Stomach (tissue), 9 donors: Measurements from ENCODE around the gene TGM3. TPM values are rescaled to one million over a fixed set of nuclear protein-coding genes. Genes with fewer than 3 reads are reported as not detected.

Source experiments
- DNase-seq, 2 donors: peaks; one replicate each; pipeline versions ENCODE4 v3.0.0 to v3.0.0-alpha.2; 2013 to 2019
- H3K27ac ChIP-seq, 5 donors: fragments of 200-600 bp in 4 of 5; sonication (generic) in 4 of 5; one replicate each; pipeline ENCODE4 v1.5.1; 2013 to 2019; ENCODE audit warnings: mild to moderate bottlenecking in 1 of 5, moderate library complexity in 1 of 5
- H3K27me3 ChIP-seq, 3 donors: fragments of 200-600 bp; sonication (generic); one replicate each; pipeline ENCODE4 v1.5.1; 2017 to 2019; ENCODE audit warnings: mixed run types in 1 of 3
- H3K36me3 ChIP-seq, 4 donors: fragments of 200-600 bp; sonication (generic); 1 replicate in 3 of 4; 2 replicates in 1 of 4; pipeline ENCODE4 v1.5.1; 2016 to 2019
- H3K4me1 ChIP-seq, 4 donors: fragments of 200-600 bp; sonication (generic); one replicate each; pipeline ENCODE4 v1.5.1; 2016 to 2019
- H3K4me3 ChIP-seq, 4 donors: fragments of 200-600 bp; sonication (generic) in 3 of 4; one replicate each; pipeline ENCODE4 v1.5.1; 2016 to 2019; ENCODE audit warnings: mild to moderate bottlenecking in 1 of 4
- H3K9me3 ChIP-seq, 4 donors: fragments of 200-600 bp; sonication (generic); one replicate each; pipeline ENCODE4 v1.5.1; 2016 to 2019
- EP300 ChIP-seq: sonication (generic); formaldehyde crosslinking; IDR thresholded peaks from one replicate; pipeline ENCODE4 v1.6.1; 2017; ENCODE audit warnings: antibody characterized with exemption
- POLR2A ChIP-seq, 4 donors: fragments of 450-650 bp; IDR thresholded peaks; one replicate each; pipeline ENCODE4 v1.6.1; 2016; ENCODE audit warnings: antibody characterized with exemption in 4 of 4, control low read depth in 2 of 4, mild to moderate bottlenecking in 1 of 4, moderate library complexity in 1 of 4
- POLR2AphosphoS5 ChIP-seq, 3 donors: sonication (generic); formaldehyde crosslinking; IDR thresholded peaks; one replicate each; pipeline ENCODE4 v1.6.1; 2016; ENCODE audit warnings: antibody characterized with exemption in 3 of 3
- WGBS, 5 donors: extraction: QIAGEN DNeasy Blood & Tissue Kit in 3 of 5; methylation state at CpG; one replicate each; pipeline versions ENCODE4 v1.1.5 to v1.1.7; 2013 to 2018; 5-methylcytosine and 5-hydroxymethylcytosine counted together
- intact Hi-C: fragments of 100-400 bp; cut with DNase I; formaldehyde crosslinking; loops from one replicate; pipeline ENCODE4 v1.15.1; 2023; ENCODE audit warnings: low total_unique reads
- polyA plus RNA-seq, 3 donors: library from polyadenylated mRNA; stranded (reverse); fragments of 200-250 nt; gene quantifications; one replicate each; pipeline ENCODE4 v1.2.3, GENCODE V29; 2013
- total RNA-seq, 5 donors: library from RNA; depleted of rRNA; stranded (reverse); fragments of >200 nt; gene quantifications; one replicate each; pipeline versions ENCODE4 v1.1.0 to v1.2.3, GENCODE V29; 2014 to 2016
- TF ChIP-seq, protein P1 (sequence below), 7 experiments: fragments of 450-650 bp in 4 of 7; fragments of 200-600 bp in 3 of 7; sonication (generic) in 3 of 7; IDR thresholded peaks; one replicate each; pipeline ENCODE4 v1.5.1; 2016 to 2019; ENCODE audit warnings: antibody characterized with exemption in 7 of 7, control low read depth in 2 of 7, mild to moderate bottlenecking in 1 of 7
- donor health status: healthy with polysubstance abuse.
- donor health status: Bipolar disorder and iron deficiency.
- donor health status: healthy.

Gene TGM3
- total and polyA plus RNA-seq, 8 donors, result 0.62 to 173 (median 3.4) TPM; not detected in 5

DNA sequence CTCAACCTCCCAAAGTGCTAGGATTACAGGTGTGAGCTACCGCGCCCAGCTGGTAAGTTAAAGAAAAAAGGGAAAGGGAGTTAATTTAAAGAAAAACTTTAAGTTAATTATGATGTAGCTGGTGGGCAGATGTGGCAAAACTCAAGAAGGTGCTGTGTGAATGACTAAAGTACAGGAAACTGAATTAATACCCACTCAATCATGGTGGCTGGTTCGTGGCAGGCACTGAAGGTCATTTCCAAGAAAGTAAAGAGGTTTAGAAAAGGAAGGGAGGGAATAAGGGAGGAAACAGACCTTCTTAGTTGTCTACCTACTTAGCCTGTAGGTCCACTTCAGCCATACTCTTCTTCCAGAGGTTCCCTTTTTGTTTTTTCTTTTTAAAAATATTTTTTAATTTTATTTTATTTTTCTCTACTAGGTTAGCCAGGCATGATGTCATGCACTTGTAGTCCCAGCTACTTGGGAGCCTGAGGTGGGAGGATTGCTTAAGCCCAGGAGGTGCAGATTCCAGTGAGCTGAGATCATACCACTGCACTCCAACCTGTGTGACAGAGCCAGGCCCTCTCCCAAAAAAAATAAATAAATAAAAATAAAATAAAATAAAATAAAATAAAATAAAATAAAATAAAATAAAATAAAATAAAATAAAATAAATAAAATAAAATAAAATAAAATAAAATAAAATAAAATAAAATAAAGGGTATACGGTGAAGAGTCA lies 11.9 kb upstream of the TGM3 start:
- intact Hi-C loops, result no loop called here
- 80 to 85% (median 80%) methylated on average over 4 of the region's 4 CpGs for WGBS, 5 donors

DNA sequence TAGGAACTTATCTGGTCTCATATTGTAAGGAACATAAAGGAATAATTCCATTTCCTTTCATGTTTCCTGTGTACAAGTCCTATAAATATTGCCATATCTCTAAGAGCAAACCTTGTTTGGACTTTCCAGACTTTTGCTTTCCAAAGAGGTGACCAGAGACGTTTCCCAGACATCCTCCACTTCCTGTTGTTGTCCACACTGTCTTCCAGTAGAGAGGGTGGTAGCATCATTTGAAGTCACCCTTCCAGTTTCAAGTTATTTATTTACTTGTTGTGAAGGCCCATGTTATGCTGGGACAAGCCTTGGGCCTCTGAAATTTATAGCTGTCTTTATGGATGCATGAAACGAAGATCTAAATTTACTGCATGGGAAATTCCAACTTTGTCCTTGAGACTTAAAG lies 10.6 kb upstream of the TGM3 start:
- Histone ChIP-seq H3K9me3 (peaks cover 0 to 7% (median 0%) of the 10 kb centered on the region in 4 donors), H3K27me3 (peaks cover 0 to 3% (median 0%) of the 10 kb centered on the region in 3 donors), H3K36me3 (no peaks in the 10 kb centered on the region), H3K4me1 (no peaks in the 10 kb centered on the region), H3K27ac (no peak overlapping the region), H3K4me3 (no peak overlapping the region)
- DNase-seq, result no peak
- intact Hi-C loops, result no loop called here
- 38 to 55% (median 47%) methylated on average over 2 of the region's 2 CpGs for WGBS, 5 donors
- TF ChIP-seq EP300 (no peak), POLR2AphosphoS5 (IDR thresholded peaks at IDR 0.05) (no peak)
- TF ChIP-seq, protein P1, sequence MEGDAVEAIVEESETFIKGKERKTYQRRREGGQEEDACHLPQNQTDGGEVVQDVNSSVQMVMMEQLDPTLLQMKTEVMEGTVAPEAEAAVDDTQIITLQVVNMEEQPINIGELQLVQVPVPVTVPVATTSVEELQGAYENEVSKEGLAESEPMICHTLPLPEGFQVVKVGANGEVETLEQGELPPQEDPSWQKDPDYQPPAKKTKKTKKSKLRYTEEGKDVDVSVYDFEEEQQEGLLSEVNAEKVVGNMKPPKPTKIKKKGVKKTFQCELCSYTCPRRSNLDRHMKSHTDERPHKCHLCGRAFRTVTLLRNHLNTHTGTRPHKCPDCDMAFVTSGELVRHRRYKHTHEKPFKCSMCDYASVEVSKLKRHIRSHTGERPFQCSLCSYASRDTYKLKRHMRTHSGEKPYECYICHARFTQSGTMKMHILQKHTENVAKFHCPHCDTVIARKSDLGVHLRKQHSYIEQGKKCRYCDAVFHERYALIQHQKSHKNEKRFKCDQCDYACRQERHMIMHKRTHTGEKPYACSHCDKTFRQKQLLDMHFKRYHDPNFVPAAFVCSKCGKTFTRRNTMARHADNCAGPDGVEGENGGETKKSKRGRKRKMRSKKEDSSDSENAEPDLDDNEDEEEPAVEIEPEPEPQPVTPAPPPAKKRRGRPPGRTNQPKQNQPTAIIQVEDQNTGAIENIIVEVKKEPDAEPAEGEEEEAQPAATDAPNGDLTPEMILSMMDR (IDR thresholded peaks at IDR 0.05), result no peak

More for the DNA sequence above, 11.9 kb upstream of the TGM3 start:
- no peak overlapping the region for H3K4me3 ChIP-seq
- H3K27me3 ChIP-seq, result no peaks in the 10 kb centered on the region
- no peaks in the 10 kb centered on the region for H3K4me1 ChIP-seq
- H3K36me3 ChIP-seq, result no peaks in the 10 kb centered on the region
- TF ChIP-seq POLR2AphosphoS5 (IDR thresholded peaks at IDR 0.05), result no peak
- no peak for TF ChIP-seq POLR2A (IDR thresholded peaks at IDR 0.05)
- TF ChIP-seq, protein P1 (IDR thresholded peaks at IDR 0.05), result no peak
- TF ChIP-seq EP300, result no peak
- no peak for DNase-seq
- H3K27ac ChIP-seq, result no peak overlapping the region
- H3K9me3 ChIP-seq, result peaks cover 0 to 7% (median 0%) of the 10 kb centered on the region in 4 donors

DNA sequence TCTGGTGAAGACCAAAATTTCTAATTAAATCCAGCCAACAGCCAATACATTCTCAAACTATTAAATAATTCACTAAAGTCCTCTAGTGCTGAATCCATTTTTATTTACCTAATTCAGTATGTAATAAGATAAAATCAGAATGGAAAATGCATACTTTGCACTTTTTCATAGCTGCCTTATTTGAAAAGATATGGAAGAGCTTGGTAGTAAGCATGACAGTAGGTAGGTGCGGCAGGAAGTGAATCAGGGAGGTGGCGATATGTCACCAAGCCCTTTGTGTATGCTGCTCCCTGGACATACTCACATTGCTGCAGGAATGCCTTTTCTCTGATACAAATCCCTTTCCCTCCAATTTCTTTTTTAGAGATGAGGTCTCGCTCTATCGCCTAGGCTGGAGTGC lies 10.2 kb upstream of the TGM3 start:
- DNase-seq, result no peak
- no peaks in the 10 kb centered on the region for H3K4me1 ChIP-seq
- no peaks in the 10 kb centered on the region for H3K36me3 ChIP-seq
- H3K27ac ChIP-seq, result no peak overlapping the region
- H3K9me3 ChIP-seq, result peaks cover 0 to 4% (median 0%) of the 10 kb centered on the region in 4 donors
- 80 to 95% (median 94%) methylated on average over 4 of the region's 4 CpGs for WGBS, 5 donors
- no peak overlapping the region for H3K4me3 ChIP-seq
- intact Hi-C loops, result no loop called here
- TF ChIP-seq, protein P1 (IDR thresholded peaks at IDR 0.05), result no peak
- no peak for TF ChIP-seq POLR2AphosphoS5 (IDR thresholded peaks at IDR 0.05)
- peaks cover 0 to 3% (median 0%) of the 10 kb centered on the region in 3 donors for H3K27me3 ChIP-seq

DNA sequence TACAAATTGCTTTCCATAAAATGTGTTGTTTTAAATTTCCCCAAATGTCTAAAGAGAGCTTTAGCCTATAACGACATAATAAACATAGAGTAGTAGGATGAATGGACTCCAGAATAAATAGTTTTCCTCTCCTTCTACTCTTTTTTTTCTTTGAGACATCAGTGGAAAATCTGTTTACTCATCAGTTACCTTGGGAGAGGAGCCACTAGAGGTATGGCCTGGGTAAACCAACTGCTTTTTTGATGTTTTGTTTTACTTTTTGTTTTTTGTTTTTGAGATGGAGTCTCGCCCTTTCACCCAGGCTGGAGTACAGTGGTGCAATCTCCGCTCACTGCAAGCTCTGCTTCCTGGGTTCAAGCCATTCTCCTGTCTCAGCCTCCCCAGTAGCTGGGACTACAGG lies 8.3 kb upstream of the TGM3 start:
- Histone ChIP-seq H3K4me1 (no peaks in the 10 kb centered on the region), H3K9me3 (no peaks in the 10 kb centered on the region), H3K27me3 (peaks cover 0 to 3% (median 0%) of the 10 kb centered on the region in 3 donors), H3K36me3 (no peaks in the 10 kb centered on the region), H3K4me3 (no peak overlapping the region), H3K27ac (no peak overlapping the region)
- intact Hi-C loops, result no loop called here
- TF ChIP-seq, protein P1 (IDR thresholded peaks at IDR 0.05), result no peak
- TF ChIP-seq POLR2AphosphoS5 (IDR thresholded peaks at IDR 0.05), result no peak
- WGBS, 5 donors, result 77 to 85% (median 84%) methylated on average over 3 of the region's 3 CpGs
- DNase-seq, result no peak
